KMS-11 (cell line): ENCODE data around the gene ZRSR2.
"Not testable (repeated sequence)": the region's sequence is repeated elsewhere in the genome, so short reads cannot be mapped to it uniquely, and the experiment has no call there.

ENCODE experiments used
- H2AFZ ChIP-seq: fragments of 200-600 bp; sonication (generic); 2 replicates; pipeline ENCODE4 v1.6.1; 2016; ENCODE audit warnings: antibody characterized with exemption, mixed run types, low read depth
- H3K27ac ChIP-seq: fragments of 200-600 bp; sonication (generic); 2 replicates; pipeline ENCODE4 v1.6.1; 2016; ENCODE audit warnings: mild to moderate bottlenecking, mixed run types
- H3K27me3 ChIP-seq: fragments of 200-600 bp; sonication (generic); 2 replicates; pipeline ENCODE4 v1.6.1; 2017; ENCODE audit warnings: mild to moderate bottlenecking, low read depth, mixed run types, moderate library complexity; ENCODE audit not compliant: insufficient read depth
- H3K36me3 ChIP-seq: fragments of 200-600 bp; sonication (generic); 2 replicates; pipeline ENCODE4 v1.6.1; 2017; ENCODE audit warnings: mild to moderate bottlenecking, mixed run types; ENCODE audit not compliant: insufficient read depth
- H3K4me1 ChIP-seq: fragments of 200-600 bp; sonication (generic); 2 replicates; pipeline ENCODE4 v1.6.1; 2016; ENCODE audit warnings: mild to moderate bottlenecking, low read depth, mixed run types; ENCODE audit not compliant: poor library complexity, severe bottlenecking
- H3K4me2 ChIP-seq: fragments of 200-600 bp; sonication (generic); 2 replicates; pipeline ENCODE4 v1.7.0; 2016; ENCODE audit warnings: mild to moderate bottlenecking, mixed run types
- H3K4me3 ChIP-seq: fragments of 200-600 bp; sonication (generic); IDR thresholded peaks from 2 replicates; pipeline ENCODE4 v1.6.1; 2017; ENCODE audit warnings: low read depth, low read length, mixed read lengths; ENCODE audit not compliant: insufficient read depth
- H3K79me2 ChIP-seq: fragments of 200-600 bp; sonication (generic); 2 replicates; pipeline ENCODE4 v1.6.1; 2016; ENCODE audit warnings: low read depth, mixed run types; ENCODE audit not compliant: insufficient read depth
- H3K9ac ChIP-seq: fragments of 200-600 bp; sonication (generic); 2 replicates; pipeline ENCODE4 v1.6.1; 2016; ENCODE audit warnings: mild to moderate bottlenecking, mixed run types
- H4K20me1 ChIP-seq: fragments of 200-600 bp; sonication (generic); 2 replicates; pipeline ENCODE4 v1.6.1; 2016; ENCODE audit warnings: mild to moderate bottlenecking, mixed run types; ENCODE audit not compliant: insufficient read depth
- TF ChIP-seq, protein P1 (sequence below): fragments of 200-600 bp; sonication (generic); conservative IDR thresholded peaks from 2 replicates; pipeline ENCODE4 v1.6.1; 2017; ENCODE audit warnings: low read depth, mild to moderate bottlenecking, antibody characterized with exemption, low read length, moderate library complexity, mixed read lengths

Gene ZRSR2, protein sequence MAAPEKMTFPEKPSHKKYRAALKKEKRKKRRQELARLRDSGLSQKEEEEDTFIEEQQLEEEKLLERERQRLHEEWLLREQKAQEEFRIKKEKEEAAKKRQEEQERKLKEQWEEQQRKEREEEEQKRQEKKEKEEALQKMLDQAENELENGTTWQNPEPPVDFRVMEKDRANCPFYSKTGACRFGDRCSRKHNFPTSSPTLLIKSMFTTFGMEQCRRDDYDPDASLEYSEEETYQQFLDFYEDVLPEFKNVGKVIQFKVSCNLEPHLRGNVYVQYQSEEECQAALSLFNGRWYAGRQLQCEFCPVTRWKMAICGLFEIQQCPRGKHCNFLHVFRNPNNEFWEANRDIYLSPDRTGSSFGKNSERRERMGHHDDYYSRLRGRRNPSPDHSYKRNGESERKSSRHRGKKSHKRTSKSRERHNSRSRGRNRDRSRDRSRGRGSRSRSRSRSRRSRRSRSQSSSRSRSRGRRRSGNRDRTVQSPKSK

DNA sequence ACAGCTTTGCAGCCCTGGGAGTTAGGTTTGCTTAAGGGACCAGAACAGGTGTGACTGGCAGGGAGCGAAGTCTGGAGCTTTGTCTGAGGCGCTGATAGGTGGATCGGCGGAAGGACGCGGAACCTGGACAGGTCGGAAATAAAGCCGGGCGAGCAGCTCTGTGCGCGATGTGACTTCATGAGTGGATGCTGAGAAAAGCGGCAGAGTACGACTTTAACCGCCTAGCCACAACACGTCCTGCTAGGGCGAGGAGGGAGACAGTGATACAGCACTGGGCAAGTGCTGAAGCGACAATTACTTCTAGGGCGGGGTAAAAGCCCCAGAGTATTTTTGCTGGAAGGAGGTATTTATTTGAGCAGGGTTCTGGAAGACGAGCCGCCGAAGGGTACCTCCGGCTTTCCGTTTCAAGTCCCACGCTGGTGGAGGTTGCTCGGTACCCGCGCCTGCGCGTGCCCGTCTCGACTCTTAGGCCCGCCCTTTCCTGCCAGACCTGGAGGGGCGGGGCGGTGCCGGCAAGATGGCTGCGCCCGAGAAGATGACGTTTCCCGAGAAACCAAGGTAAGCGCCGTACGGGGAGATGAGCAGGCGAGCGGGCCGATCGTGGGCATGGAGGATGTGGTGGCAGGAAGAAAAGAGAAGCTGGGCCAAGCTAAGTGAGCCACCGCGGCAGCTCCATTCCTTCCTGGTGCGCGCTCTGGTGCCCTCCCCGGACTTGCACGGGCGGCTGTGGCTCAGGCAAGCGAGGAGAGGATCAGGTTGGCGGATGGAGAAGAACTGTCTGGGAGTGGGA, at the start of gene ZRSR2:
ZRSR2 (plus strand) TSS at position 506 of the 790 bp plus-strand sequence; CDS start at position 518, 12 bp downstream.
- H3K4me1 ChIP-seq, result peaks cover 4% of the 10 kb centered on the region
- peak within 1 kb of the TSS; percentile 88 for H2AFZ ChIP-seq
- no peaks in the 10 kb centered on the region for H3K36me3 ChIP-seq
- H3K4me3 ChIP-seq, result no peak within 1 kb of the TSS
- peak within 1 kb of the TSS; percentile 91 for H3K4me2 ChIP-seq
- H3K27ac ChIP-seq, result peak within 1 kb of the TSS; percentile 65
- H4K20me1 ChIP-seq, result no peaks in the 10 kb centered on the region
- H3K9ac ChIP-seq, result peak within 1 kb of the TSS; percentile 69
- TF ChIP-seq, protein P1, sequence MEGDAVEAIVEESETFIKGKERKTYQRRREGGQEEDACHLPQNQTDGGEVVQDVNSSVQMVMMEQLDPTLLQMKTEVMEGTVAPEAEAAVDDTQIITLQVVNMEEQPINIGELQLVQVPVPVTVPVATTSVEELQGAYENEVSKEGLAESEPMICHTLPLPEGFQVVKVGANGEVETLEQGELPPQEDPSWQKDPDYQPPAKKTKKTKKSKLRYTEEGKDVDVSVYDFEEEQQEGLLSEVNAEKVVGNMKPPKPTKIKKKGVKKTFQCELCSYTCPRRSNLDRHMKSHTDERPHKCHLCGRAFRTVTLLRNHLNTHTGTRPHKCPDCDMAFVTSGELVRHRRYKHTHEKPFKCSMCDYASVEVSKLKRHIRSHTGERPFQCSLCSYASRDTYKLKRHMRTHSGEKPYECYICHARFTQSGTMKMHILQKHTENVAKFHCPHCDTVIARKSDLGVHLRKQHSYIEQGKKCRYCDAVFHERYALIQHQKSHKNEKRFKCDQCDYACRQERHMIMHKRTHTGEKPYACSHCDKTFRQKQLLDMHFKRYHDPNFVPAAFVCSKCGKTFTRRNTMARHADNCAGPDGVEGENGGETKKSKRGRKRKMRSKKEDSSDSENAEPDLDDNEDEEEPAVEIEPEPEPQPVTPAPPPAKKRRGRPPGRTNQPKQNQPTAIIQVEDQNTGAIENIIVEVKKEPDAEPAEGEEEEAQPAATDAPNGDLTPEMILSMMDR, result no peak
- H3K27me3 ChIP-seq, result no peaks in the 10 kb centered on the region
- no peaks in the 10 kb centered on the region for H3K79me2 ChIP-seq

DNA sequence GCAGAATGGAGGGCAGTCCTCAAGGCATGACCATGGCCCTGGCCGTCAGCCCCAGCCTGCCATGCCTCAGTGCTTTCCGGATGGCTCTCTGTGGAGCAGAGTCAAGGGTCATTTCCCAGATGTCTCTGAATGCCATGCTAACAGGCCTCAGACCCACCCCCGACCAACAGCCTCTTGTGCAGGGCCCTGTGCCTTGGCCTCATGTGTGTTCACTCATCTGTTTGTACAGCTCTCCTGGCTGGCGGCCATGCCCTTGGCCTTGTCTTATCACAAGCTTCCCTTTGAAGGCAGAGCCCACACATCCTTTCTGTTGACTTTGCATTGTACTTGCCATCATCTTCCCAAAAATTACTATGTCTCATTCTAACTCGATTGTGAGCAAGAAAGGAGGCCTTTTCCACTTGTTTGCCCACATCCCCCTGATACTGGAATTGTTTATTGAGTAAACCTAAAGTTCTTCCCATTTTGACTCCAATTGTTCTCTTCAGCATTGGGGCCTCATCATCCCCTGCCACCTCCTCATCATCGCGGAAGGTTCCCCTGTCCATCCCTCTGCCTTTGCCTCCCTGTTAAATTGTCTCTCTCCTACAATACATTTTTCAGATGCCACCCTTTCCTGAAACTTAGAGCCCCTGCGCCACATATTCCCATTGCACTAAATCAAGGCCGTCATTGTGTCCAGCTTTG, 46.0 kb upstream of the ZRSR2 start:
- Histone ChIP-seq H3K4me1 (no peaks in the 10 kb centered on the region), H3K4me2 (no peak overlapping the region), H3K36me3 (no peaks in the 10 kb centered on the region), H4K20me1 (no peaks in the 10 kb centered on the region), H2AFZ (no peak overlapping the region), H3K27me3 (no peaks in the 10 kb centered on the region), H3K27ac (no peak overlapping the region), H3K9ac (no peak overlapping the region), H3K4me3 (no peak overlapping the region), H3K79me2 (no peaks in the 10 kb centered on the region)
- TF ChIP-seq, protein P1, result no peak

DNA sequence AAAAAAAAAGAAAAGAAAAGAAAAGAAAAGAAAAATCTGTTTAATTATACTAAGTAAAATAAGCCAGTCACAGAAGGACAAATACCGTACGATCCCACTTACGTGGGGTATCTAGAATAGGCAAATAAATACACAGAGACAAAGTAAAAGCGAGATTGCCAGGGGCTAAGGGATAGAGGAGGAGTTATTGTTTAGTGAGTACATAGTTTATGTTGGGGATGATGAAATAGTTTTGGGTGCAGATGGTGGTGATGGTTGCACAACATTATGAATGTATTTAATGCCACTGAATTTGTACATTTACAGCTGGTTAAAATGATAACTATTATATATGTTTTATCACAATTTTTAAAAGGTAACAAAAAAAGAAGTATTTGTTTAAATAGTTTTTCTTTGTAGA, 45.1 kb upstream of the ZRSR2 start:
- Histone ChIP-seq H3K79me2 (no peaks in the 10 kb centered on the region), H3K27me3 (no peaks in the 10 kb centered on the region), H3K4me1 (no peaks in the 10 kb centered on the region), H3K4me3 (no peak overlapping the region), H2AFZ (no peak overlapping the region), H3K27ac (no peak overlapping the region), H3K4me2 (no peak overlapping the region), H3K9ac (no peak overlapping the region), H3K36me3 (no peaks in the 10 kb centered on the region), H4K20me1 (no peaks in the 10 kb centered on the region)
- TF ChIP-seq, protein P1, result no peak

DNA sequence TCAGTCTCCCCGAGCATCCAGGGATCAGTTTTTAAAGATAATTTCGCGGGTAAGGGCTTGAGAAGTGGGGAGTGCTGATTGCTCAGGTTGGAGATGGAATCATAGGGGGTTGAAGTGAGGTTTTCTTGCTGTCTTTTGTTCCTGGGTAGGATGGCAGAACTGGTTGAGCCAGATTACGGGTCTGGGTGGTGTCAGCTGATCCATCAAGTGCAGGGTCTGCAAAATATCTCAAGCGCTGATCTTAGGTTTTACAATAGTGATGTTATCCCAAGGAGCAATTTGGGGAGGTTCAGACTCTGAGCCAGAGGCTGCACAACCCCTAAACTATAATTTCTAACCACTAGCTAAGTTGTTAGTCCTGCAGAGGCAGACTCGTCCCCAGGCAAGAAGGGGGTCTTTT, 43.6 kb upstream of the ZRSR2 start:
- H3K4me3 ChIP-seq, H4K20me1 ChIP-seq, H3K36me3 ChIP-seq, H3K79me2 ChIP-seq, H2AFZ ChIP-seq, H3K4me2 ChIP-seq, H3K4me1 ChIP-seq, H3K27ac ChIP-seq, H3K27me3 ChIP-seq, H3K9ac ChIP-seq: not testable (repeated sequence)
